GM19463 (cell line): ENCODE data around the gene DYNLT1.
"Not testable (repeated sequence)": the region's sequence is repeated elsewhere in the genome, so short reads cannot be mapped to it uniquely, and the experiment has no call there.

Experiments
- ATAC-seq: cut with Tn5 transposase; IDR thresholded peaks from one replicate; pipeline ENCODE4 v1.9.1; 2021; ENCODE audit warnings: mild to moderate bottlenecking, moderate library complexity; ENCODE audit not compliant: unreplicated experiment

The DYNLT1 gene

DNA sequence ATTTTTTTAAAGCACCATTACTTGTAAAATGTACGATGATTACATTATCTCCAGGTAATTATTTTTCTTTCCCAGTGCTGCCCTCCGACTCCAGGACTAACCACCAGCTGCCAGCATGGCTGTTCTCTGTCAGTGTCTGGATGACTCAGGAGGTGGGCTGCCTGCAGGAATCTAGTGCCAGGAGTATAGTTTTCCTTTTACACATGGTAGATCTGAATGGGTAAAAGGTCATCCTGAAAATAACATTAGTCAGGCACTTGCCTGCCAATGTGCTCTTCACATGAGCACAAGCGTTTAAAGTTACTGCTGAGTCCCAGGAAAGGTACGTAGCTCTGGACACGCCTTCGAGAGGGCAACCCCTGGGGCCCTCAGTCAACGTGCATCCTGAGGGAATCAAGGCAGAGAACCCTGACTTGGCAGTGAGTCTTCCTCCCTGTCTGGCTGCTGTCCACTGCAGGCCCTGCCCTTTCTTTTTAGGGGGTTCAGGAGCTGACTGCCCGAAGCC lies 2.4 kb downstream of the DYNLT1 start:
- ATAC-seq: no peak

DNA sequence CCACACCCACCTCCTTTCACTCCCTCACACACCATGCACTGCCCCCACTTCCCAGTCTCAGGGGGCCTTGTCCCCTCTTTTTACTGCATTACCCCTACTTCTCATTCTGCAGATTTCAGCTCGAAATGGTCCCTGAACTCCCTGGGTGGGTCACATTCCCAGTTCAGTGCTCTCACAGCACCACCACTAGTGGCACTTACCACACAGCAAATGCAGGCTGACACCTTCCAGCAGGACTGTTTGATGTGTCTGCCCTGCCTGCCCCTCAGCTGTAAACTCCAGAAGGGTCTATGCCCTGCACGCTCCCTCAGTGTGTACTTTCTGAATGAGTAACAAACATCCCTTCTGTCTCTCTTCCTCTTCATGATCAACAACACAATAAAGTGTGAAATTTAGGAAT lies 4.0 kb downstream of the DYNLT1 start:
- no peak for ATAC-seq

DNA sequence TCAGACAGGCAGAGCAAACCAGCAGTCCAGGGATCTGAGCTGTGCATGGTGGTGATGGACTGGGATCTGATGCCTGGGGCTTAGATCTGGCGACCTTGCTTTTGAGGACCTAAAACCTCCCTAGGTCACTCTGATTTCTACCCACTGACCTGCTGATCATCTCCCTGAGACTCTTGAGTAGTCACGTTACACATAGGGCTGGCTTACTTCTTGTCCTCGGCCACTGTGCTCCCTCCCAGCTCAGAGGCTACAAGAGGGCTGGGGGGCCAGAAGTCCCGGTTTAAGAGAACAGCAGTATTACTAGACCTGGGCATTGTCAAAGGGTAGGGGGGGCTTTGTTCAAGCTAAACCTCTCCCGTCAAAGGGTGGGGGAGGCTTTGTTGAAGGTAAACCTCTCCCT lies 5.5 kb downstream of the DYNLT1 start:
- ATAC-seq: no peak

DNA sequence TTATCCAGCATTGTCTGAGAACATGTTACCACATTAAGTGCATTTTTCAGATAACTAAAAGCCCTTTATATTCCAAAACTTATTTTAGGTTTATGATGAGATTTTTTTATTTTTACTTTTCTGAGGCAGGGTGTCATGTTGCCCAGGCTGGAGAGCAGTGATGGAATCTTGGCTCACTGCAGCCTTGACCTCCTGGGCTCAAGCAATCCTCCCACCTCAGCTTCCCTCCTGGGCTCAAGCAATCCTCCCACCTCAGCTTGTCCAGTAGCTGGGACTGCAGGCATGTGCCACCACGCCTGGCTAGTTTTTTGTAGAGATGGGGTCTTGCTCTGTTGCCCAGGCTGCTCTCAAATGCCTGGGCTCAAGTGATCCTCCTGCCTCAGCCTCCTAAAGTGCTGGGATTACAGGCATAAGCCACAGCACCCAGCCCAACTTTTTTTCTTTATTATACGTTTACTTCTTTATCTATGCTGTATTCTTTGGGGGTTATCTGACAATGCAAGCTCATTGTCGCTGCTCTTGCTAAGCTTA lies 6.2 kb downstream of the DYNLT1 start:
- ATAC-seq: no peak

DNA sequence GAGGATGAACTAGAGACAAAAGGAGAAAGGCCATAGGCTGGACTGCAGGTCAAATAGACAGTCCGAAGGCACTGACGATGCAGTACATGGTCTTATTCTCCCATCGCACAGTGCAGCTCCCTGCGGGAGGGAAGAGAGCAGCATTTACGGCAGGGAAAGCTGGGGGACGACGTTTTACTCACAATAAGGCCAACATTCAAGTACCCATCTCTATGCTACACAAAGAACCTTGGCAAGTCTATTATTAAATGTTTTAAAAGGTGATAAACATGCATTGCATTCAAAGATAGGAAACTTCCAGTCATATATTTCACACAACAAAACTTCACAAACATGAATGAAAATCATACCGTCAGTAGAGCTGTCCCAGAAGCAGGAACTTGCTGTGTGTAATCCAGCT lies 7.8 kb downstream of the DYNLT1 start:
- ATAC-seq: no peak

GRCh38 chr6:158635427-158636073 lies 9.0 kb downstream of the DYNLT1 start:
- ATAC-seq: no peak

- ATAC-seq: no peak
These were observed 9.7 kb downstream of the DYNLT1 start for GRCh38 chr6:158634695-158635426.

DNA sequence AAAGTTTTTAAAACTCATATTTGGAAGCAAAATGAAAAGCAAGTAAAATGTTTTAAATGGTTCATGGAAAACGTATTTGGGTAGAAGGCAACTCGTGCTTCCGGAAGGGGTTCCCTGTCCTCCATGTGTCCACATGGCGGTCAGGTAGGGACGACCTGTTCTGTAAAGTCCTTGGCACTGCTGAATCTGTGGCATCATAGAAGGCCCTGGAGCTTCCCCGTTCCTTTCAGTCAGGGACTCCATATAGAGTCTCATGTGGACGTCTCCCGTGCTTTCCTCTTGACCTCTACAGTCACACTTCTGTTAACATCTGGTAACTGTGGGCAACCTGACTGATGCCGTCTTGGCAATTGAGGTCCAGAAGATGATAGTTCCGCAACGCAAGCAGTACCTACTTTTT lies 11.4 kb downstream of the DYNLT1 start:
- ATAC-seq: no peak

- ATAC-seq: not testable (repeated sequence)
These were observed 11.9 kb downstream of the DYNLT1 start for GRCh38 chr6:158632538-158633119.

- ATAC-seq: no peak
These were observed 12.6 kb downstream of the DYNLT1 start for GRCh38 chr6:158631678-158632537.

DNA sequence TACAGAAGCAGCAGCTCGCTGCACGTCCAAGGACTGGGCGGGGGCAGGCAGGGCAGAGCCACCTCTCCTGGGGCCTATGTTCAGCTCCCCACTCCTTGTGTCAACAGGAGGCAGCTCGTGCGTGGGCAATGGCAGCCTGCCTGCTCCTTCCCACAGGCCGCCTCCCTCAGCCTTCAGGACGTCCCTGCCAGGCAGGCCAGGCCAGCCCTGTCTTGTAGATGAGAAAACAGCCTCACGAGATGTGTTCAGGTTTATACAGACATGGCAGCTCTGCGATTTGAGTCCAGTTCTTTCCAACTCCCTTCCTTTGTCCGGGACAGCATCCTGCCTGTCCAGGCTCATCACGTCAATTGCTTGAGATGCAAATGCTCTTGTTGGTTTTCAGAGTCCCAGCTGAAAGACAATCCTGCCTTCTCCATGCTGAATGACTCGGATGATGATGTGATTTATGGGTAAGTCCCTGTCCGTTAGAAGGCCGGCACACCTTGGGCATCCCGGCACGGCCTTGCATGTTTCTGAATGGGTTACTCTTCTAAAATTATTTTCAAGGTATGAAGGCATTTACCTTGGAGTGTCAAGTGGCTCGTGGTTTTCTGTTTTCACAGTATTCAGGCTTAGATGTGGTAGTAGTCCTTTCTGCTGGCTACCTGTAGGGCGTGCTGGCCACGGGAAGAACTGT lies 13.5 kb downstream of the DYNLT1 start:
- ATAC-seq: no peak

- no peak for ATAC-seq
These were observed 14.9 kb downstream of the DYNLT1 start for GRCh38 chr6:158629367-158630221.

- ATAC-seq: no peak
These were observed 16.0 kb downstream of the DYNLT1 start for GRCh38 chr6:158628542-158628941.

GRCh38 chr6:158627940-158628211 lies 16.7 kb downstream of the DYNLT1 start:
- ATAC-seq: no peak

GRCh38 chr6:158627168-158627939 lies 17.2 kb downstream of the DYNLT1 start:
- no peak for ATAC-seq

- no peak for ATAC-seq
These were observed 18.0 kb downstream of the DYNLT1 start for GRCh38 chr6:158626360-158627167.

GRCh38 chr6:158625881-158626305 lies 18.6 kb downstream of the DYNLT1 start:
- ATAC-seq: no peak
